Cerebellar cortex (tissue), 1 donor: Measurements from ENCODE around the gene ASCC1.
A peak's percentile ranks its signal among the peaks of the same experiment; 100 is the strongest.
"Not testable (repeated sequence)": the region's sequence is repeated elsewhere in the genome, so short reads cannot be mapped to it uniquely, and the experiment has no call there.

Source experiments
- DNase-seq: peaks from one replicate; pipeline ENCODE4 v3.0.0-alpha.2; 2015; ENCODE audit warnings: low spot score

Gene ASCC1

DNA sequence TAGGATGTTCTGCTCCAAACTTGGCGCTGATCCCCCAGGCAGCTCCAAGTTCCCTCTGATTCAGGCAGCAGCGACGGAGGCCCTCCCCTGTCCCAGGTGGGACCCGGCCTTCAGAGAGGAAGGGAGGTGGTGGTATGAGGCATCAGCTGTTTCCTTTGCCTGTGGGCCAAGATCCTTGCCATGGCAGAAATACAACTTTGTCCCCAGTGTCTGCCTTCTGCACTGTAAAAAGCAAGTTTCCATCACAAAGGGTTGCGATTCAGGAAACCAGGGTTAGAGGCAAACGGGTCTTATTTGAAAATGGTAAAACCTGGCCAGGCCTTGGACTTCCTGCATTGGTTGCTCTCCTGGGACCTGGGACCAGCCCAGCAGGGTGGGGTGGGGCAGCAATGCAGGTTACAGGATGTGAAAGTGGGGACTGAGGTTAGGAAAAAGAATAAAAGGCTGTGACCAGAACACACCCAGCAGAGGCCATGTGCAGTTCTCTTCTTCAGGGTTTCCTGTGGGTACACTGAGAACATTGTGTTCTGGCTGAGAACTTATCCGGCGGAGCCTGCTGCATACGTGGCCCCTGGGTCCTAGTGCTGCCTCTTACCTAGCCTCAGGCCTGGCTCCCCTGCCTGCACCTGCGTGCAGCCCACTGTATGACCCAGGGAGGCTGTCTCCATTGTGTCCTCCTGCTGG lies 32.5 kb upstream of the ASCC1 start:
- DNase-seq = peak; percentile 95

DNA sequence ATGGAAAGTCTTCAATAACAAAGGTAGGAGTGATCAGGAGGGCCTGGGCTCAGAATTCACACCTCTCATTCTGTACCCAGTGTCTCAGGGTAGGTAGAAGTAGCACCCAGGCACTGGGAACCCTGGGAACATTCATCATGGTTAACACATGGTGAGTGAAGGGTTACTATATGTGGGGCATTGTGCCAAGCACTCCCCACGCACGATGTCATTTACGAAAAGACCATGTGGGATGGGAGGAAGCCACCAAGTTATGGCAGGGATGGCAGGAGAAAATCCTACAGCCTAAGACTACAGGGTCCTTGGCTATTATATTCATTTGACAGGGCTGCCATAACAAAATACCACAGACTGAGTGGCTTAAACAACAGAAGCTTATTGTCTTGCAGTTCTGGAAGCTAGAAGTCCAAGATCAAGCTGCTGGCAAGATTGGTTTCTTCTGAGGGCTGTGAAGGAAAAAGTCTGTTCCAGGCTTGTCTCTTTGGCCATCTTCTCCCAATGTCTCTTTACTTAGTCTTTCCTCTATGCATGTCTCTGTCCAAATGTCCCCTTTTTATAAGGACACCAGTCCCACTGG lies 30.0 kb upstream of the ASCC1 start:
- DNase-seq = no peak

DNA sequence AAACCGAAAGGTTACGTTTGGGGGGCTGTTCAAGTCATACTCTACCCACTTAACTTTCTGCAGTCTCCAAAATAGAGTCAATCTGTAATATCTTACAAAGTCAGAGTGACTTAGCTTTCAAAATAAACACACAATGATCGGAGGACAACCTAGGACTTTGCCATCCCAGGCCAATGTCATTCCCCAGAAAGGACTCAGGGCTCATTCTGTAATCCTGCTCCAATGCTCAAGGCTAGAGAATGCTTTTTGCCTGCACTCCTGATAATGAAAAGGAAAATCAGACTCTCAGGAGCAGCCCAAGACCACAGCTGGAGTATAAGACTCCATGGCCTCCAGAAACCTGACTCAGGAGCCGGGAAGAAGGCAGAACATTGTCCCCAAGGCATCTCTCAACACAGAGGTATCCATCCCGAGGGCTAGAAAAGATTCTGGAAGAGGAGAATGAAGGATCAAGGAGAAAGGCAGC lies 28.5 kb upstream of the ASCC1 start:
- DNase-seq = no peak

DNA sequence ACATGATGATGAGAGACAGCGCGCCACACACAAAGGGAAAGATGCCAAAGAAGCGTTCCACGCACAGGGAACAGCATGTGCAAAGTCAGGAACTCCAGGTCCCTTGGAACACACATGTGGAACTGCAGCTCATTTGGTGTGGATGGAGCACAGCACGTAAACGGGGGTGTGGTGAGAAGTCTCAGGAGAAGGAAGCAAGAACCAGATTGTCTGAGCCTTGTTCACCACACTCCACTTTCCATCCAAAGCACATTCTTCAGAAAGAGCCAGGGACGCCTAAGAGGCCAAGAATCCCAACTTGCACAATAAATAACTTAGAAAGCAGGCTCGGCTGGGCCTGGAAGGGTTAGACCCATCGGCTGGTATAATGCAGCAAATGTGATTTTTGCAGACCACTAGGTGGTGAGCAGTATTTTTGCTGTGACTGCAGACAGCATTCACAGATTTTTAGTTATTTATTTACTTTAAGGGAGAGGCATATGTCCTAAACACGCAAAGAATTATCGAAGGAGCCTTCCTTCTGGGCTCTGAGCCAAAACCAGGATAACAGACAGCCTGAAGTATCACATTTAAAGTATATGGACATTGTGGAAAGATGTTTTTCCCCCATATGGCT lies 27.9 kb upstream of the ASCC1 start:
- peak; percentile 48 for DNase-seq

DNA sequence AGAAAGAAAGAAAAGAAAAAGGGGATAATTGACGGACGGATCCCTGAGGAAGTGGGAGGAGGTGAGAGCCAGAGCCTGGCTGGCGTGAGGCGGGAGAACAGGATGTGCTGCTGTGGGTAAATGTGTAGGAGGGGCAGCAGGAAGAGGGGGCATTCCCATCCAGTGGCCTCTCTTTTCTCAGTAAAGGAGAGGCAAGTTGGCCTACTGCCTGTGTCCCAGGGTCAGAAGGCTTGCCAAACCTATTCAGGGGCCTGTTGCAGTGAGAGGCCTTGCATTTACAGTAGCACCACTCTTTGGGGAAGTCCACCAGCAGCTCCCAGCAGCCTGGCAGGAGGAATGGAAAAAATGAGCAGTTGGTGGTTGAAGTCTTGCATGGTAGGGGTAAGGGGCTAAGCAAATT lies 26.6 kb upstream of the ASCC1 start:
- DNase-seq = no peak

DNA sequence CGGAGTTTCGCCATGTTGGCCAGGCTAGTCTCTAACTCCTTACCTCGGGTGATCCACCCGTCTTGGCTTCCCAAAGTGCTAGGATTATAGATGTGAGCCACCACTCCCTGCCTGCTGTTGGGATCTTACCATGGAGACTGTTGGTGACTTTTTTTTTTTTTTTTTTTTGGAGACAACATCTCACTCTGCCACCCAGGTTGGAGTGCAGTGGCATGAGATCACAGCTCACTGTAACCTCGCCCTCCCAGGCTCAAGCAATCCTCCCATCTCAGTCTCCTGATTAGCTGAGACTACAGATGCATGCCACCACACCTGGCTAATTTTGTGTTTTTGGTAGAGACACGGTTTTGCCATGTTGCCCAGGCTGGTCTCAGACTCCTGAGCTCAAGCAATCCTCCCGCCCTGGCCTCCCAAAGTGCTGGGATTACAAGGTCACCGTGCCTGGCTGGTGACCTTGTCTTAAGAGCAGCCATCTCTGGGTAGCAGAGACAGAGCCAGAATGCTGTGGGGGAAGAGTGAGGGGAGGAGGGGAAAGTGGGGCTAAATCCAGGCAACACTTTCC lies 25.7 kb upstream of the ASCC1 start:
- DNase-seq = no peak

DNA sequence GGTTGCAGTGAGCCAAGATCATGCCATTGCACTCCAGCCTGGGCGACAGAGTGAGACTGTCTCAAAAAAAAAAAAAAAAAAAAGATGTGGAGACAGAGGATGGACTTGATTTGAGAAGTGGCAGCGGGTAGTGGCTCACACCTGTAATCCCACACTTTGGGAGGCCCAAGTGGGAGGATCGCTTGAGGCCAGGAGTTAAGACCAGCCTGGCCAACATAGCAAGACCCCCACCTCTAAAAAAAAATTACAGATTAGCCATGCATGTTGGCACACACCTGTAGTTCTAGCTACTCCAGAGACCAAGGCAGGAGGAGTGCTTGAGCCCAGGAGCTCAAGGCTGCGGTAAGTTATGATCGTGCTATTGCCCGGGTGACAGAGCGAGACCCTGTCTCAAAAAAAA lies 24.3 kb upstream of the ASCC1 start:
- DNase-seq = no peak

DNA sequence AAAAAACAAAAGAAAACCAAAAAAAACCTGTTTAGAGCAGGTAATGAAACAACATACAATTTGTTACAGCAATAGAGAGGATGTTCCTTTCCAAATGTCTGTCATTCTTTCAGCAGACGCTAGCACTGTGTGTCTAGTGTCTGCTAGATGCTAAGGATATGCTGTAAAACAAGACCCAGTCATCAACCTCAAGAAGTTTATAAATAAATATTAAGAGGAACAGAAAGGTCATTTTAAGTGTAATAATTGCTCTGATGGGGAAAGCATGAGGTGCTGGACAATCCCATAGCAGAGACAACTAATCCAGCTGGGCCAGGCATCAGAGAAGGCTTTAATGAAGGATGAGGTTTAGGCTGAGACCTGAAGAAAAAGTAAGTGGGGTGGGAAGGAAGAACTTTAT lies 23.3 kb upstream of the ASCC1 start:
- DNase-seq = no peak

DNA sequence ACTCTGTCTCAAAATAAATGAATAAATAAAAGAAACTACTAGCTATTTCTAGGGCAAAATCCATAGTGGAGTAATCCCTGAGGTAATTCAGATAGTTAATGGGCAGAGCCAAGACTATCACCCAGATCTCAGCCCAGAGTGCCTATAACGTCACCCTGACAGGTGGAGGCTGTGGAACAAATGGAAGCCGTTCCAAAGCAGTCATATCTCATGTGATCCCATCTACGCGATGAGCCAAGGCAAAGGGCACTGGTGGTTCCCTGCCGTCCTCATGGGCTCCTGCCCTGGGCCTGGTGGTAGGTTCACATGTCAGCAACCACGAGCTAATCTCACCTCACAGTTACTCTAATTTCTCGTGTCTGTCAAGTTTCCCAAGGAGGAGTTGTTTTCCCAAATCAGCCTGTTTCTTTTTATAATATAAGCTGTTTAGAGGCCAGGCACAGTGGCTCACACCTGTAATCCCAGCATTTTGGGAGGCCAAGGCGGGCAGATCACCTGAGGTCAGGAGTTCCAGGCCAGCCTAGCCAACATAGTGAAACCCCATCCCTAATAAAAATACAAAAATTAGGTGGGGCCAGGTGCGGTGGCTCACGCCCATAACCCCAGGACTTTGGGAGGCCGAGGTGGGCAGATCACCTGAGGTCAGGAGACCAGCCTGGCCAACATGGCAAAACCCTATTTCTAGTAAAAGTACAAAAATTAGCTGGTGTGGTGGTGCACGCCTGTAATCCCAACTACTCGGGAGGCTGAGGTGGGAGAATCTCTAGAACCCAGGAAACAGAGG lies 22.5 kb upstream of the ASCC1 start:
- peak; percentile 70 for DNase-seq

DNA sequence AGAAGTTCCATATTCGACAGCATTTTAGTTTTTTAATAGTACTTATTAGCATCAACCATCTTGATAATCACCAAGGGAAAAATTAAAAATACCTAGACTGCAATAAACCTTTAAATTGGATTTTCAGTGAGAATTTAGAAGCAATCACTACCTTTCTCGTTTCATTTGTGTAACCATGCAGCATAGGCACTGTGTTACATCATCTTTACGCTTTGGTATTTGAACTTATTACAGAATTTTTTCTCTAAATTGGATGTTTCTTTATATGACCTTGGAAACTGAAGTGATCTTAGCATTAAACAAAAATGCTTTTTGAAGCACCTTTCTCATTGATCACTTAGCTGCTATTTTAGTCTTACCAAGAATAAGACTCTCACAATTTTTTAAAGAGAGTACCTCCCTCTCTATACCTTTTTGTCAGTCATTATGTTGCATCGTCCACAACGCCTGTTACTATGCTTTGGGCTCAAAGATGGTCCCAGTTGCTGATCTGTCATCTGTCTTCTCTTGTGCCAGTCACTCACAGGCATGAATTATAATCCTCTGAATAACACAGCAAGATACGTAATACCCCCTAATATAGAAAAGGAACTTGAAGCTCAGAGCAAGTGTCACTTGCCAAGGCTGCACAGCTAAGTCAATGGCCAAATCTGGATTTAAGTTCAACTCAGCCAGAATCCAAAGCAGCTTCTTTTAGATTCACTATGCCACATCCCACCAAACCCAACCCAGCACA lies 19.6 kb upstream of the ASCC1 start:
- no peak for DNase-seq

DNA sequence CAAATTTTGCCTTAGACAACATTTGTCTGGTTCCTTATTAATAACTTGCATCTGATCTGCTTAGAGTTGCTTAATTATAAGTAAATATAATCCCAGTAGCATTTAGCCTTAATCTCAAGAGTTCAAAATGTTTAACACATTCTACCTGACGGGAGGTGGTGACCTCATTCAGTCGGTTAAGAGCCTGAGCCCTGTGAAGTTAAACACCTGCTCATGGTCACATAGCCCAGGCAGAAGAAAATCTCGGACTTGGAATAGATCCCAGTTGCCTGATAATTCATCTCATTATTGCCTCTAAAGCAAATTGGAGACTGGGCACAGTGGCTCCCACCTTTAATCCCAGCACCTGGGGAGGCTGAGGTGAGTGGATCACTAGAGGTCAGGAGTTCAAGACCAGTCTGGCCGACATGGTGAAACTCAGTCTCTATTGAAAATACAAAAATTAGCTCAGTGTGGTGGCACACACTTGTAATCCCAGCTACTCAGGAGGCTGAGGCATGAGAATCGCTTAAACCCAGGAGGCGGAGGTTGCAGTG lies 18.6 kb upstream of the ASCC1 start:
- DNase-seq = peak; percentile 42

DNA sequence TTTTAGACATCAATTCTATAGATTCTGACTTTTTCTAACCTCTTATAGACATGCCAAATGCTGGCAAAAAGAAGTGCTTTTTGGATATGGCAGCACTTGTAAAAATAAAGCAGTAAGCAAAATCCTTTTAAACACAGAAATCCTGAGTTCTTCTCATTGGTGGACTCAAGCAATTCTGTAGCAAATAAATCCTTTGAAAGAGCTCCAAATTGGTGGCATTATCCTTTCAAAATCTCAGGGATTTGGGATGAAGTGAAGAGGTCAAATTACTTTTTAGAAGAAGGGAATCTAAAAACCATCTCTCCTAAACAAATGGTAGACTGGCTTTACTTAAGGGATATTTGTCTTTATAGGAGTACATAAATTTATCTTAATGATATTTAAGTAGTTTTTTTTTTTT lies 17.5 kb upstream of the ASCC1 start:
- DNase-seq = peak; percentile 1

DNA sequence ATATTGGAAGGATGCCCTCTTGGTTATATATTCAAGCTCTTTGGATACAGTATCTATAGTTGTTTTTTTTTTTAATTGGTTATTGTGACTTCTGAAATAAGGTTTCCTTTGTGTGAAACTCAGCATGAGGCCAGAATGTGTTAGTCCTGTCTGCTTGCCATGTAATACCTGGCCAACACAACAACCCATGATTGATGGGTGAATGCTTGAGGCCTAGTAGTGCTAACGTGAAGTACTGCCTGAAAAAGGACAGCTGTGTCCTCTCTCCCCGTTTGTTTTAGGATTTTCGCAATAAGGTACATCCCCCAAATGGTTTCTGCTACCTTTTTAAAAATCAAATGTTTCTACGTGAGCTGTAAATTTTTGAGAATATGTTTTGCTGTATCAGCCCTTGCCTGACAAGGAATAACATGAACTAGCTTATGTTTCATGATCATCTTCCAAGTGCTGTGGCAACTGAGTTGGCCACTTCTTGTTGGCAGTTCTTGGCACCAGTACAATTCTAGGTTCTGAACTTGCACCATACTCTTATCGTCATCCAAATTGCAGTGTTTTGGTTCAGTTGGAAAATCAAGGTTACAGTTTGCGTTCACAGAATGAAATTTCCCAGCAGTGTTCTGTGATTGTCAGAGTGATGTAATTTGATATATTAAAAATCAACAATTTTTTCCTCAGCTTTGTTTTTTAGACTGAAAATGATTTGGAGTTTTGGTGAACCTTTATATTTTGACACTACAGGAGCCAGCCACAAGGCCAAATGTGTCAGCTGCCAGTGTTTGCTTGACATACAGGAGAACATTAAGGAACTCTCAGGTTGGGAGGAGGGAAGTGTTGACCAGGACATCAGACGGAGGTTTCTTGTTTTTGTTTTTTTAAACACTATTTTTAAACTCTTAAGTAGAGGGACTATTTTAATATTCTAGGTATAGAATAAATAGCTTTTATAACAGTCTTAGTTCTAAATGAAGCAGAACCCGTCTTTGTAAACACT lies 13.5 kb upstream of the ASCC1 start:
- DNase-seq = peak; percentile 34

DNA sequence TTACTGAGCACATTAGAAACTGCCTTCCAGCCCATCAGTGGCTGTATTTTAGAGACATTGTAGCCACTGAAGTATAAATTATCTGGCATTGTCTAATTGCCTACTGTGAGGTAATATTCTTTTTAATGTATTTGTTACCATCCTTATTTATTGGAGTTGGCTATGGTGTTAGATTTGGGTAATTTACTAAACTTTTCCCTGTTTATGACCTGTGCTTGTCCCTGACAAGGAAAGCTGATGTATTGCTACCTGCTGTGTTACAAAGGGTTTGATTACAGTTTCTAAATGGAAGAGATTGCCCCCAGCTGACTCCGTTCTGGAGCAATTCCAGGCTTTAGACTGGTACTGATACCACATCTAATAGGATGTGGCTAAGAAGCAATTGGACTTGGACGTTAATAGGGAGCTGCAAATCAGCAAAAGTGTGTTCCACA lies 12.3 kb upstream of the ASCC1 start:
- no peak for DNase-seq

DNA sequence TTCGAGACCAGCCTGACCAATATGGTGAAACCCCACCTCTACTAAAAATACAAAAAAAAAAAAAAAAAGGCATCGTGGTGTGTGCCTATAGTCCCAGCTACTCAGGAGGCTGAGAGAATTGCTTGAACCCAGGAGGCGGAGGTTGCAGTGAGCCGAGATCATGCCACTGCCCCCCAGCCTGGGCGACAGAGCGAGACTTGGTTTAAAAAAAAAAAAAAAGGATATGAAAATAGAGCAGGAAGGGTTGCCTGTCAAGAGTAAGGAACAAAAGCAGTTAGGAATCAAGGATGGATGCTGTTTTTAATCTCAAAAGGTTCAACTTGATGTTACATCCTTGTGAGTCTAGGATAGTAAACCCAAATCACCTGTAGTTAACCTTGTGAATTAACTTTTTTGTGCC lies 11.8 kb upstream of the ASCC1 start:
- DNase-seq = no peak

DNA sequence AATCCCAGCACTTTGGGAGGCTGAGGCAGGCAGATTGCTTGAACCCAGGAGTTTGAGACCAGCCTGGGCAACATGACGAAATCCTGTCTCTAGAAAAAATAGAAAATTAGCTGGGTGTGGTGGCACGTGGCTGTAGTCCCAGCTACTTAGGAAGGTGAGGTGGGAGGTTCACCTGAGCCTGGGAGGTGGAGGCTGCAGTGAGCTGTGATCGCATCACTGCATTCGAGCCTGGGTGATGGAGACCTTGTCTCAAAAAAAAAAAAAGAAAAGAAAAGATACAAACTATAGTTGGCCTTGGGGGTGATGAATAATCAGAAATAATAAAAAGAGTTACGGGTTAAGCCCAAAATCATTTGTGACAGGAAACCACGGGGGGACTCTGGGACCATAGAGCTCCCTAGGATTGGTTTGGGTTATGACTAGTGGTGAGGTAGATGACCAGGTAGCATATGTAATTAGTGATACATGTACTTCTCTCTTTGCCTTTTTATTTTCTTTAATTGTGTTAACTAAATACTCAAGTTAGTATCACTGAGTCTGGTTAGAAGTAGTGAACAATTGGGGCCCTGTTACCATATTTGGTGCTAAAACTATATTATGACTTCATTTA lies 10.4 kb upstream of the ASCC1 start:
- no peak for DNase-seq

DNA sequence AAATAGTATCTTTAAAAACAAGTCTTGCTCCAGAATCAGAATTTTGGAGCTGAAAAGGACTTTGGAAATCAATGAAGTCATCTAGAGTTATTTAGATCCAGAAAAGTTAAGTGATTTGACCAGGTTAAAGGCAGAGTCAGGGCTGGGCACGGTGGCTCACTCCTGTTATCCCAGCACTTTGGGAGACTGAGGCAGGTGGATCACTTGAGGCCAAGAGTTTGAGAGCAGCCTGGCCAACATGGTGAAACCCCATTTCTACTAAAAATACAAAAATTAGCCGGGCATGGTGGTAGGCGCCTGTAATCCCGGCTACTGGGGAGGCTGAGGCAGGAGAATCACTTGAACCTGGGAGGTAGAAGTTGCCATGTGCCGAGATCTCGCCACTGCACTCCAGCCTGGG lies 8.1 kb upstream of the ASCC1 start:
- not testable (repeated sequence) for DNase-seq

DNA sequence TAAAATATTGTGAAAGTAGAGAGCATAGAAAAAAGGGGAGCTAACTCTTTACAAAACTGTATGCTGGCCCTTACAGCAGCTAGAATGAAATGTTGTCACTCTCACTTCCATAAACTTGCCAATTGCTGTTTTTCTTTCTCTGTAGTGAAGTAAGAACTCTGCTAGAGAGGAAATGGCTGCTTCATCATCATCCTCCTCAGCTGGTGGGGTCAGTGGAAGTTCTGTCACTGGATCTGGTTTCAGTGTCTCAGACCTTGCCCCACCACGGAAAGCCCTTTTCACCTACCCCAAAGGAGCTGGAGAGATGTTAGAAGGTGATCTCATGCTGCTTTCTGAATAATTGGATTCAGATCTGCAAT lies 7.6 kb upstream of the ASCC1 start:
- no peak for DNase-seq

DNA sequence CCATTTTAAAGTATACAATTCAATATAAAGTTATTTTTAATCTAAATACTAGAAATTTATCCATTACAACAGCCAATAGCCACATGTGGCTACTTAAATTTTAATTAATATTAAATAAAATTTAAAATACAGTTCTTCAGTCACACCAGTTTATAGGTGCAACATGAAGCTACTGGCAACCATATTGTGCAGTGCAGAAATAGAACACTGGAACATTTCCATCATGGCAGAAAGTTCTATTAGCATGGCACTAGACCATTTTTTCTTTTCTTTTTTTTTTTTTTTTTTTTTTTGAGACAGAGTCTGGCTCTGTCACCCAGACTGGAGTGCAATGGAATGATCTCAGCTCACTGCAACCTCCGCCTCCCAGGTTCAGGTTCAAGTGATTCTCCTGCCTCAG lies 5.2 kb upstream of the ASCC1 start:
- DNase-seq = no peak

DNA sequence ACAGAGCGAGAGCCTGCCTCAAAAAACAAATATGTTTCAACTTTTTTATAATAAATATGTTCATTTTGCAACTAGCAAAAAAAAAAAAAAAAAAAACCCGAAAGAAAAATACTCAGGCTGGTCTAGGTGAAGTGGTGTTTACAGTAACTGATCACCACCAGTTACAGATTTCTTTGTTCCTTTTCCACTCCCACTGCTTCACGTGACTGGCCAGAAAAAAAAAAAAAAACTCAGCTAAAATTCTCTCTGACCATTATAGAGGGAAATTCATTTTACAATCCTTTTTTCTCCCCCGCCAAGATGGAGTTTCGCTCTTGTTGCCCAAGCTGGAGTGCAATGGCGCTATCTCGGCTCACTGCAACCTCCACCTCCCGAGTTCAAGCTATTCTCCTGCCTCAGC lies 4.6 kb upstream of the ASCC1 start:
- no peak for DNase-seq
